Dendritic cell treated with granulocyte-macrophage colony-stimulating factor and Interleukin-4, amounts not matched to agents 40 ng/mL and 50 ng/mL, for 4 days (primary cell): Measurements from ENCODE around the gene ALKAL2.

Experiments used
- H3K27ac Mint-ChIP-seq: one replicate; pipeline ENCODE4 v1.8.0; 2022; ENCODE audit warnings: mild to moderate bottlenecking, mixed read lengths
- H3K27me3 Mint-ChIP-seq: one replicate; pipeline ENCODE4 v1.8.0; 2022; ENCODE audit warnings: mild to moderate bottlenecking, mixed read lengths
- H3K36me3 Mint-ChIP-seq: one replicate; pipeline ENCODE4 v1.8.0; 2022; ENCODE audit warnings: low read depth, mixed read lengths
- H3K4me1 Mint-ChIP-seq: one replicate; pipeline ENCODE4 v1.8.0; 2022; ENCODE audit warnings: low read depth, mixed read lengths
- H3K4me3 Mint-ChIP-seq: one replicate; pipeline ENCODE4 v1.8.0; 2022; ENCODE audit warnings: mild to moderate bottlenecking, moderate library complexity, mixed read lengths
- H3K9me3 Mint-ChIP-seq: one replicate; pipeline ENCODE4 v1.8.0; 2022; ENCODE audit warnings: mixed read lengths
- intact Hi-C: fragments of 100-400 bp; cut with micrococcal nuclease; formaldehyde crosslinking; loops from one replicate; pipeline ENCODE4 v1.15.0; 2022

The ALKAL2 gene

DNA sequence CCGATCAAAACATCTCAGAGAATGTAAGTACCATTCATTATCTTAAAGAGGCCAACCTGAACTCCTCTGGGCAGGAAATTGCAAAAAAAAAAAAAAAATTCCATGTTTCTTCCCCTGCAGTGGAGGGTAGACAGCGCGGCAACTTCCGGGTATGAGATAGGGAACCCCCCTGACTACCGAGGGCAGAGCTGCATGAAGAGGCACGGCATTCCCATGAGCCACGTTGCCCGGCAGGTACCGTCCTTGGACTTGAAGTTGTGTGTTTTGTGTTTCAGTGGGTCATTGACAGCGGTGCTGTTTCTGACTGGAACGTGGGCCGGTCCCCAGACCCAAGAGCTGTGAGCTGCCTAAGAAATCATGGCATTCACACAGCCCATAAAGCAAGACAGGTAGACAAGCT, 16.0 kb downstream of the ALKAL2 start:
- Mint-ChIP-seq H3K36me3 (peaks cover 67% of the 10 kb centered on the region), H3K4me1 (peaks cover 41% of the 10 kb centered on the region), H3K27ac (no peak overlapping the region), H3K4me3 (no peak overlapping the region), H3K27me3 (no peaks in the 10 kb centered on the region), H3K9me3 (no peaks in the 10 kb centered on the region)
- intact Hi-C loops: no loop called here

DNA sequence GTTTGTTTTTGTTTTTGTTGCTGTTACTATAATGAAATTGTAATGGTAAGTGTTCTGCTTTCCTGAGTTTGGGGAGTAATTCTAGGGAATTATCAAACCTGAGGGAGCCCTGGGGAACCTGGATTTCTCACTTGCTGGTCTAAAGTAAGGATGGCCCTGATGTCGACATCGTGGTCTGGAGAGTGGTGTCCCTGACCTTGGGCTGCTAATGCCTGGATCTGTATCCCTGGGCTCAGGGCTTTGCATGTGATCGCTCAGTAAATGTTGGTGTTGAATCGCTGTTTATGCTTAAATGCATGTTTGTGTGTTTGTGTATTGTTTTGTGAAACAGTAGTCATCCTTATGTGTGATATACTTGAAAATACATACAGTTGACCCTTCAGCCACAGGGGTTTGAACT, 17.0 kb downstream of the ALKAL2 start:
- Mint-ChIP-seq H3K4me3 (no peak overlapping the region), H3K27ac (no peak overlapping the region), H3K4me1 (peaks cover 46% of the 10 kb centered on the region), H3K27me3 (no peaks in the 10 kb centered on the region), H3K9me3 (no peaks in the 10 kb centered on the region), H3K36me3 (peaks cover 60% of the 10 kb centered on the region)
- intact Hi-C loops: no loop called here

DNA sequence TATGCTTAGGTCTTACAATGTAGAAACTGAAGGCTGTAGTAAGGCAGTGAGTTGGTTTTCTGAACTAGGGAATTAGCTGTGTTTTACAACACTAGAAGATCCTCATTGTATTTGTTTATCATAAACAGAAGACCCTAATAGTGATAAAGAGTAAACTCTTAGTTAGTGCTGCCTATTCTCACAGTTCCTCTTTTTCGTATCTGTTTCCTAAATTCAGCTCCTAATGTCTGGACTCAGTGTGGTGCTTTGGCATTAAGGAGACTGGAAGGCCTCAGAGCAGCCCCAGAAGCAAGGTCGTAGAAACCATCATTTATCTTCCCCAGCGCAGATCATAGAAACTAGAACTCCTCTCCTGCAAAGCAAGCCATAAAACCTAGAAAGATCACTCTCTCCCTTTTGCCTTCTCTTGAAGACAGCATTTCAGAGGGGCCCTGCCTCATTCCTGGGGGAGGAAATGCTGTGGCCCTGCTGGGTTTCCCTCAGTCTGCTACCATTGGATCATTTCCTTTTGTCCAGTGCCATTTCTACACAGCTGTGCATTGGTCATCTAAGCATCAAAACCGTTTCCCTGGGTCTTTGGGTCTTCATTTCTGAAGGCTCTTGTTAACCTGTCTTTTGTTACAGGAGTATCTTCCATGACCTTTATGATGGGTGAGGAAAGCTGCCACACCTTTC, 18.4 kb downstream of the ALKAL2 start:
- peaks cover 64% of the 10 kb centered on the region for H3K36me3 Mint-ChIP-seq
- H3K27ac Mint-ChIP-seq: no peak overlapping the region
- H3K27me3 Mint-ChIP-seq: no peaks in the 10 kb centered on the region
- H3K4me3 Mint-ChIP-seq: no peak overlapping the region
- intact Hi-C loops: loop anchor here (5.0 kb wide), 1 partner anchor 408 kb away; the partner anchor contains the start of gene TMEM18
- H3K4me1 Mint-ChIP-seq: peaks cover 48% of the 10 kb centered on the region
- no peaks in the 10 kb centered on the region for H3K9me3 Mint-ChIP-seq

DNA sequence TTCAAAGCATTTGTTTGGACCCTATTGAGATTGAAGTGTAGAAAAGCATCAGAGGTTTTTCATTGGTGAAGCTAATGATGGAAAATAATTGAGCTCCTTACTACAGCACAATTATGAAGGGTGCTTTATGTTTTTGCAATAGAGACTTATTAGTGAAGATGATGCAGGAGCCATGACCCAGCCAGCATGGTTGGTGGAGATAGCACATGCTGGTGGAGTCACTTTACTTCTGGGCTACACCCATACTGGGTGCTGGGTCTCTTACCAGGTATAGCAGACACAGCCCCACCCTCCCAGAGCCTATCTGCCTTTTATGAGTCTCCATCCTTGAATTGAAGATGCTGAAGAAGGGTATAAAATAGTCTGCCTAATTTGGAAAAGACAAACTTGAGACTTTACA, 19.6 kb downstream of the ALKAL2 start:
- peaks cover 55% of the 10 kb centered on the region for H3K36me3 Mint-ChIP-seq
- H3K27me3 Mint-ChIP-seq: peaks cover 5% of the 10 kb centered on the region
- no peak overlapping the region for H3K4me3 Mint-ChIP-seq
- H3K27ac Mint-ChIP-seq: no peak overlapping the region
- H3K4me1 Mint-ChIP-seq: peaks cover 48% of the 10 kb centered on the region
- intact Hi-C loops: loop anchor here (5.0 kb wide), 1 partner anchor 409 kb away; the partner anchor contains the start of gene TMEM18
- no peaks in the 10 kb centered on the region for H3K9me3 Mint-ChIP-seq

DNA sequence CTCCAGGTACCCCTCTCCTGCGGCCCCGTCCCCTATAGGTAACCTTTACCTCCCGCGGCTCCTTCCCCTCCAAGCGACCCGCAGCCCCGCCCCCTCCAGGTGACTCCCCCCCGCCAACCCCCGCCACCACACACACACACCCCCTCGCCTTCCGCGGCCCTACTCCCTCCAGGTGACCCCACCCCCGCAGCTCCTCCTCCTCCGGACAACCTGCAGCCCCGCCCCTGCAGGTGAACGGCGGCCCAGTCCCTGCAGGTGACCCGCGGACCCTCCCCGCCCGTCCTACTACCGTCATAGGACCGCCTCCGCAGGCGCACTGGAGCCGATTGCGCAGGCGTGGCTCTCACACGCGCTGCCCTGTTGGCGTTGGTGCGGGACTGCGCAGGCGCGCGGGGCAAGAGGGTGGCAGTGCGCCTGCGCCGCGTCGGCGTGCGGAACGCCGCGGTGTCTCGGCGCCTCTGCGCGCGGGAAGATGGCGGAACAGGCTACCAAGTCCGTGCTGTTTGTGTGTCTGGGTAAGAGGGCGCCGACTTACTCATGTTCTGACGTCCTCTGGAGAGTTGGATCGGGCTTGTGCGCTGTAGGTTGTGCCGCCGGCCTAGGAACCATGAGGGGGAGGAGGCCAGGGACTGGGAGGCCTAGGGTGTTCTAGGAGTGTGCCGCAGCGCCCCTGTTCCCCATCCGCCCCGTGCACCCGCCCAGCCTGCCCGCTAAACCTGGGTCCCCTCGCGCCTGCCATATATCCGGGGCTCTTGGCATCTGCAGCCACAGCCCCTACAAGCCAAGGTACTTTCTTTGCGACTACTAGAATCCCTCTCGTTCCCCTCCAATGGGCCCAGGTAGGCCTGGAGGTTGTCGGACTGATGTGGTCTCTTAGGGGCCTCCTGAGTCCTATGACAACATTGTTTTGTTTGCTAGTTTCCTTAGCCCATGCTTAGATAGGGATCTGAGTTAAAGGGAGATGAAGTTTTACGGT, 23.1 kb downstream of the ALKAL2 start, which contains the start of gene ACP1:
TSS of gene ACP1 (plus strand) at position 455 of the 976 bp plus-strand sequence. CDS start at position 473, 18 bp downstream.
- Mint-ChIP-seq H3K9me3 (no peaks in the 10 kb centered on the region), H3K36me3 (peaks cover 24% of the 10 kb centered on the region), H3K4me1 (peaks cover 36% of the 10 kb centered on the region), H3K27me3 (peaks cover 5% of the 10 kb centered on the region), H3K27ac (peak within 1 kb of the TSS; percentile 93), H3K4me3 (peak within 1 kb of the TSS; percentile 91)
- intact Hi-C loops: loop anchor here (5.0 kb wide), 1 partner anchor 413 kb away; the partner anchor contains the start of gene TMEM18

DNA sequence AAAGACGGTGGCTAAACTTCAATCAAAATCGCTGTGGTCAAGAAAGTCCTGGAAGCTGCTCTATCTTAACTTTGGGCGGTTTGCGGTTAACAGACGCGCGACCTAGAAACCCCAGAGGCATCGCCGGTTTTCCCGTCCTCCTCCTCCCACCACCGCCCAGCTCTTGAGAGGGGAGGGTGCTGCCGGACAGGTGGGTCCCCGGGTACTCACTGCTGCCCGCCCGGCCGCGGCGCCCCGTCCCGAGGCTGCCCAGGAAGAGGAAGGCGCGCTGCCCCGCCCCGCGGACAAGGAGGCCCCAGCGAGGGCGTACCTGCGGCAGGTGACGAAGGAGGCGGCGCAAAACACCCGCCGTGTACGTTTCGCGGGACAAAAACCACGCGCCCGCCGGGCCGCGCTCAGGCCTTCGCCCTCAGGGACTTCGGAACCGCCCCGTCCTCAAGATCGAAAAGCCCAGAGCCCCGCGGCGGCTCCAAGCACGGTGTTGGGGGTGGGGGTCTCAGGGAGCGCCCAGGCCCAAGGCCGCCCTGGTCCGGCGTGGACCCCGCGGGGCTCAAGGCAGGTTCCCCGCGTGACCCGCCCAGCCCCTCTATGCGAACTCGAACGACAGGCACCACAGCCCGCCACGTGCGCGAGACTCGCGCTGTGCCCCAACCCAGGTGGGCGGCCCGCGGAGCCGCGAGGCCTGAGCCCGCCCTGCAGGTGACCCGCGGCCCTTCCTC, 24.0 kb downstream of the ALKAL2 start, which contains the start of gene SH3YL1:
TSS of gene SH3YL1 (minus strand) at position 259 of the 719 bp plus-strand sequence. CDS start at position 211, 48 bp downstream.
- H3K4me1 Mint-ChIP-seq: peaks cover 31% of the 10 kb centered on the region
- intact Hi-C loops: no loop called here
- H3K27ac Mint-ChIP-seq: peak within 1 kb of the TSS; percentile 93
- peaks cover 5% of the 10 kb centered on the region for H3K9me3 Mint-ChIP-seq
- peaks cover 20% of the 10 kb centered on the region for H3K36me3 Mint-ChIP-seq
- peaks cover 5% of the 10 kb centered on the region for H3K27me3 Mint-ChIP-seq
- peak within 1 kb of the TSS; percentile 91 for H3K4me3 Mint-ChIP-seq

DNA sequence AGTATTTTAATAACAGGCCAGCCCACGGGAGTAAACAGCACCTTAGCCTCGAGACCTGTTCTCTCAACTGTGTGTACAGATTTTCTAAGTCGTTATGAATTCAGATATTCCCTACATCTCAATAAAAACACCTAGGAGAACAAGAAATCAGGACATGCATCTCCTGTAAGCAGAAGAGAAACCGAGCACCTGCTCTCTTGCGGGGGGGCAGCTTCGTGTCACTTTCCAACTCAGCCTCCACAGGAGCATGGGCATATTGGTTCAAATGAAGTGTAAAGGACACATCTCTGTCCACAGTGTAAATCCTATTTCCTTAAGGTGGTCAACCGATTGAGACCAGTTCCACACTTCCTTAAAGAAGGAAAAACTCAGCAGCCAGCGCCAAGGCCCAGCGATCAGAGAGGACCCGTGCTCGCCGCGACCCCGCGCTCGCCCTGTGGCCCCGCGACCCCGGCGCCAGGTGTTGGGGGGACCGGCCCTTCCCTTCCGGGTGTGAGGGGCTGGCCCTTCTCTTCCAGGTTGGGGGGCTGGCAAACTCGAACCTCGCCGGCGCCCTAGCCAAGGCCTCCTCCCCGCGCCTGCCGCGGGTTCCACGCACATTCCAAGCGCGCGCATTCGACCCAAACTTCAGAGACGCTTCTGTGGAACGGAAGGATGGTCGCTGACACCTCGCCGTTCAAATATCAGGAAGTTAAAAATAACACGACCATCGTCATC, 24.7 kb downstream of the ALKAL2 start:
- intact Hi-C loops: no loop called here
- Mint-ChIP-seq H3K4me3 (peak overlapping the region; percentile 91), H3K36me3 (peaks cover 20% of the 10 kb centered on the region), H3K27ac (peak overlapping the region; percentile 93), H3K4me1 (peaks cover 23% of the 10 kb centered on the region), H3K9me3 (peaks cover 12% of the 10 kb centered on the region), H3K27me3 (peaks cover 5% of the 10 kb centered on the region)

DNA sequence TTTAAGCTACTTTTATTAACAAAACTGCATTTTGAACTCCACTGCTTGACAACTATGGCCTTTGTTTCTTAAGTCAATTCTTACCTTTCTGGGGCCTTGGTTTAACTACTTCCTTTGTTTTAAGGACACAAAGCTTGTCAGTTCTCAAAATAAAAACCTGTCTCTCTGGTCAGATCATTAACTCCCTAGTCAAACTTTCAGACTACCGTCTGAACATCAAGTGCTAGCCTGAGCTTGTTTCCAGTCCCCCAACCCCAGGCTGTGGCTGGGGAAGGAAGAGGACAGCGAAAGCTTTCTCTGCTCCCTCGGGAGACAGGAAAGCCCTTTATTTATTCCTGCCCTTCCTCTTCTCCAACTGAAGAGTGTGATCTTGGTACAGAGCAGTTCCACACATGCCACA, 25.8 kb downstream of the ALKAL2 start:
- Mint-ChIP-seq H3K9me3 (peaks cover 21% of the 10 kb centered on the region), H3K27me3 (peaks cover 5% of the 10 kb centered on the region), H3K36me3 (peaks cover 16% of the 10 kb centered on the region), H3K4me3 (no peak overlapping the region), H3K4me1 (peaks cover 14% of the 10 kb centered on the region), H3K27ac (no peak overlapping the region)
- intact Hi-C loops: no loop called here

DNA sequence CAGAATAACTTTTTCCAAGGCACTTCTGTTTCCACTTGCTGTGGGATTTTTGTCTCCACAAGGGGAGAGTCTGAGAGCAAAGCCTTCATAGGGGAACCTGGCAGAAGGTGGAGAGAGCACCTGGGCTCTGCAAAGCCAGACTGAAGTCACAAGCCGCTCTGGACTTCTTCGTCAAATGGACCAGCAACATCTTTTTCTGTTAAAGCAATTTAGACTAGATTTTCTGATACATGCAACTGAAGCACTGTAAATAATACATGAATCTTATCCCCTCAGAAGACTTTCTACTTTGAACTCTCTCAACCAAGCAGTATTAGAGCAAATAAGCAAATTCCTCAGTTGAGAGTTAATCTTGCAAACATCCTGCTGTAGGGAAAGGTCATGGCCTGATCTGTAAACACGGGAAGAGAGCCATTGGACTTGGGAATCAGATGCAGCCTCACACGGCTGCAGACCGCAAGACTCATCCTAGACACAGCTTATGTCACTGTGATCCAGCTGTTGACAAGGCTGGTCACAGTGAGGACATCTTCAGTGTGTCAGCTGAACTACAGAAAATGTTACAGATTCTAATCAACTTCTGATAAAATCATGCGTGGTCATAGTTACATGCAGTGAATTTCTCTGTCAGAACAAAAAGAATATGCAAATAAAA, 27.3 kb downstream of the ALKAL2 start:
- no peak overlapping the region for H3K4me3 Mint-ChIP-seq
- H3K9me3 Mint-ChIP-seq: peaks cover 21% of the 10 kb centered on the region
- peaks cover 5% of the 10 kb centered on the region for H3K27me3 Mint-ChIP-seq
- peaks cover 4% of the 10 kb centered on the region for H3K4me1 Mint-ChIP-seq
- intact Hi-C loops: no loop called here
- H3K36me3 Mint-ChIP-seq: peaks cover 9% of the 10 kb centered on the region
- H3K27ac Mint-ChIP-seq: no peak overlapping the region

DNA sequence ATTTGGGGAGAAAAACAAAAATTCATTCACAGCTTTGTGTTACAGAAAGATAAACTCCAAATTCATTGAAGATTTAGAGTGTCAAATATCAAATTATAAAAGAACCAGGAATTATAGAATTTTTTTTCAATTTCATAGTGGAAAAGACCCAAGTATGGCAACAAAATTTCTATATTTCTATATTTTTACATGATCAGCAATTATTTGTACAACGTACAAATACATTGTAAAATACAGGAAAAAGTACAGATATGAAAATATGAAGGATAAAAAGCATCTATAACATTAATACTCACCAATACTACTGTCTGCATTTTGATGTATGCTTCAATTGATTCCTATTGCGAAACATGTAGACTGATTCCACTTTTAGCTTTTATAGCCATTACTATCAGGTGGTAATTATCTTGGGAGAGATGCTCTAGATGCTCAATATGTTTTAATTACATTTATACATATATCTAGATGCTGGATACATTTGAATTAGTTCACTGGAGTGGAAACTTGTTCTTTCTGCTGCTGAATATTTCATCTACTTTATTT, 28.0 kb downstream of the ALKAL2 start:
- peaks cover 5% of the 10 kb centered on the region for H3K27me3 Mint-ChIP-seq
- H3K4me1 Mint-ChIP-seq: no peaks in the 10 kb centered on the region
- intact Hi-C loops: no loop called here
- no peak overlapping the region for H3K27ac Mint-ChIP-seq
- no peak overlapping the region for H3K4me3 Mint-ChIP-seq
- H3K9me3 Mint-ChIP-seq: peaks cover 21% of the 10 kb centered on the region
- H3K36me3 Mint-ChIP-seq: peaks cover 5% of the 10 kb centered on the region

DNA sequence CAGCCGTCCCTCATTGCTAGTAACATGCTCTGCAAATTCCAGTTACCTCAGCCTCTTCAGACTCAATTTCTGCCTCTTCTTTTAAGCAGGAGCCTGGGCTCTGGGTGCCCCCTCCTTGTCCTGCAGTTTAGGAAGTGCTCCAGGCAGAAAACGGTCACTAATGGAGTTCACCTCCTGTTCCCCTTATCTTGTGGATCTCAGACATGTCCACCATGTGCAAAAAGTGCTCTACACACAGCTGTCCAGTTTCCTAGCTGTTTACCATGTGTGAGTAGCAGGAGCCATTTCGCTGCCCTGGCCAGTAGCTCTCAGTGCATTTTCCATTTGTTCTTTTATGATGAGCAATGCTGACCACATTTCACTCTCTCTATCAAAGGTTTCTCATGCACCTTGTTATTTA, 29.0 kb downstream of the ALKAL2 start:
- Mint-ChIP-seq H3K27ac (no peak overlapping the region), H3K9me3 (peaks cover 21% of the 10 kb centered on the region), H3K36me3 (no peaks in the 10 kb centered on the region), H3K4me1 (no peaks in the 10 kb centered on the region), H3K27me3 (peaks cover 5% of the 10 kb centered on the region), H3K4me3 (no peak overlapping the region)
- intact Hi-C loops: no loop called here

DNA sequence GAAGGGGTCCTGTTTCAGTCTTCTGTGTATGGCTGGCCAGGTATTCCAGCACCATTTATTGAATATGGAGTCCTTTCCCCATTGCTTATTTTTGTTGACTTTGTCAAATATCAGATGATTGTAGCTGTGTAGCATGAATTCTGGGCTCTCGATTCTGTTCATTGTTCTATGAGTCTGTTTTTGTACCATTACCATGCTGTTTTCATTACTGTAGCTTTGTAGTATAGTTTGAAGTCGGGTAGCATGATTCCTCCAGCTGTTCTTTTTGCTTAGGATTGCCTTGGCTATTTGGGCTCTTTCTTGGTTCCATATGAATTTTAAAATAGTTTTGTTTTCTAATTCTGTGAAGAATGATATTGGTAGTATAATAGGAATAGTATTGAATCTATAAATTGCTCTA, 30.0 kb downstream of the ALKAL2 start:
- no peak overlapping the region for H3K4me3 Mint-ChIP-seq
- intact Hi-C loops: no loop called here
- no peak overlapping the region for H3K27ac Mint-ChIP-seq
- H3K36me3 Mint-ChIP-seq: no peaks in the 10 kb centered on the region
- no peaks in the 10 kb centered on the region for H3K4me1 Mint-ChIP-seq
- H3K27me3 Mint-ChIP-seq: no peaks in the 10 kb centered on the region
- H3K9me3 Mint-ChIP-seq: peaks cover 21% of the 10 kb centered on the region
